HFFc6 (cell line): ENCODE data around the gene POLE3. TPM values are rescaled to one million over a fixed set of nuclear protein-coding genes. Genes with fewer than 3 reads are reported as not detected.

Source experiments
- DNase-seq: peaks from one replicate; pipeline ENCODE4 v3.0.0-alpha.2; 2018
- H3K27ac Mint-ChIP-seq: 2 replicates; pipeline ENCODE4 v1.8.0; 2020; ENCODE audit warnings: mild to moderate bottlenecking, mixed read lengths
- H3K27me3 Mint-ChIP-seq: 2 replicates; pipeline ENCODE4 v1.8.0; 2021; ENCODE audit warnings: mild to moderate bottlenecking, moderate library complexity, mixed read lengths; ENCODE audit not compliant: insufficient read depth
- H3K36me3 Mint-ChIP-seq: 2 replicates; pipeline ENCODE4 v1.8.0; 2021; ENCODE audit warnings: low read depth, mixed read lengths
- H3K4me1 Mint-ChIP-seq: 2 replicates; pipeline ENCODE4 v1.8.0; 2020; ENCODE audit warnings: low read depth, mixed read lengths
- H3K4me3 Mint-ChIP-seq: 2 replicates; pipeline ENCODE4 v1.8.0; 2020; ENCODE audit warnings: mild to moderate bottlenecking, moderate library complexity, mixed read lengths
- H3K9me3 Mint-ChIP-seq: 2 replicates; pipeline ENCODE4 v1.8.0; 2020; ENCODE audit warnings: mild to moderate bottlenecking, mixed read lengths
- total RNA-seq, 6 experiments: library from RNA; stranded (reverse); fragmentation: NEBNext Ultra II Directional; extraction: Animal tissue kit (Norgen Biotek cat#: 25700); gene quantifications; 2 replicates in 1 of 6; 3 replicates in 5 of 6; pipeline ENCODE4 v1.2.3, GENCODE V29; 2021
- TF ChIP-seq, protein P1 (sequence below): fragments of 200-600 bp; sonication (generic); IDR thresholded peaks from 2 replicates; pipeline ENCODE4 v1.5.0; 2021; ENCODE audit warnings: antibody characterized with exemption, mild to moderate bottlenecking

Gene POLE3
- total RNA-seq, 6 experiments from 2014 or later = 33.7 to 43.9 (median 37.9) TPM

DNA sequence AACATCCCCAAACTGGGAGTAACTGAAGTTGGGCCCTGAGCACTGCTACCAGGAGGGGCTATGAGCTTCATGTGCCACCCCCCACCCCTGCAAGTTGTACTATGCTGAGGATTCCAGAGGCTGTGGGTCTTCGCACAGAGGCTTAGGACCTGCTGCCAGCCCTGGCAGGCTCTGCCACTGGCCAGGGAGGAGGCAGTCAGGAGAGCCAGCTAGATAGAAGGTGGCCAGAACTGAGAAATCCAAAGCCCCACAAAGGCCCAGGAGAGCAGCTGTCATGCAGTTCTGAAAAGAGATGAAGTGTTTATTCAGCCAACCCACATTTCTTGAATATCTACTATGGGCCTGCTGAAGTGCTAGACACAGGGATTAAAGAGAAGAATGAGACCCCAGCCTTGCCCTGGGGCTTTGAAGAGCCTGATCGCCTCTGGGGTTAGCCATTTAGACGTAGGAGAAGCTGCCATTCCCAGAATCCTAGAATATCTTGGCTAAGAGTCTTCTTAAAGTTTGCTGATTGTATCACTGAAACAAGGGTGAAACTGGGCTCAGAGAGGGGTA, 10.8 kb downstream of the POLE3 start:
- Mint-ChIP-seq H3K9me3 (no peaks in the 10 kb centered on the region), H3K27me3 (no peaks in the 10 kb centered on the region), H3K4me1 (peaks cover 40% of the 10 kb centered on the region), H3K36me3 (no peaks in the 10 kb centered on the region), H3K4me3 (peak overlapping the region; percentile 96), H3K27ac (0 out of 2 replicates have a peak overlapping the region, but pooled peaks have one; percentile 21)
- TF ChIP-seq, protein P1, sequence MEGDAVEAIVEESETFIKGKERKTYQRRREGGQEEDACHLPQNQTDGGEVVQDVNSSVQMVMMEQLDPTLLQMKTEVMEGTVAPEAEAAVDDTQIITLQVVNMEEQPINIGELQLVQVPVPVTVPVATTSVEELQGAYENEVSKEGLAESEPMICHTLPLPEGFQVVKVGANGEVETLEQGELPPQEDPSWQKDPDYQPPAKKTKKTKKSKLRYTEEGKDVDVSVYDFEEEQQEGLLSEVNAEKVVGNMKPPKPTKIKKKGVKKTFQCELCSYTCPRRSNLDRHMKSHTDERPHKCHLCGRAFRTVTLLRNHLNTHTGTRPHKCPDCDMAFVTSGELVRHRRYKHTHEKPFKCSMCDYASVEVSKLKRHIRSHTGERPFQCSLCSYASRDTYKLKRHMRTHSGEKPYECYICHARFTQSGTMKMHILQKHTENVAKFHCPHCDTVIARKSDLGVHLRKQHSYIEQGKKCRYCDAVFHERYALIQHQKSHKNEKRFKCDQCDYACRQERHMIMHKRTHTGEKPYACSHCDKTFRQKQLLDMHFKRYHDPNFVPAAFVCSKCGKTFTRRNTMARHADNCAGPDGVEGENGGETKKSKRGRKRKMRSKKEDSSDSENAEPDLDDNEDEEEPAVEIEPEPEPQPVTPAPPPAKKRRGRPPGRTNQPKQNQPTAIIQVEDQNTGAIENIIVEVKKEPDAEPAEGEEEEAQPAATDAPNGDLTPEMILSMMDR = no peak
- DNase-seq = no peak

DNA sequence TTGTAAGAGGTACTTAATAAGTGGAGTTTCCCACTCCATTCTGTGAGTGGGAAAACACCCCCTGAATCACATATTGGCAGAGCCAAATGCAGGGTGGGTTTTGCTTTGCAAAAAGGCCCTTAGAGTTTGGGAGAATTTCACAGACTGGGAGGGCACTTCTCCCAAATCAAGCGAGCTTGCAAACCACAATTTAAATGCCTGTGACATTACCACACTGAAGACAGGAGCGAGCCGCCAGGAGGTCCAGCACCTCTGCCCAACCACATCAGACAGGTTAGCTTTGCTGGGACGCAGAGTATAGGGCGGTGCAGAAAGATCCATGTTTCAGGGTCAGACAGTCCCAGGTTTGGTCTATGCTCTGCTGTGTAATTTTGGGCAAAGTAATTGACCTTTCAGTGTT, 11.7 kb downstream of the POLE3 start:
- no peaks in the 10 kb centered on the region for H3K36me3 Mint-ChIP-seq
- no peak for DNase-seq

DNA sequence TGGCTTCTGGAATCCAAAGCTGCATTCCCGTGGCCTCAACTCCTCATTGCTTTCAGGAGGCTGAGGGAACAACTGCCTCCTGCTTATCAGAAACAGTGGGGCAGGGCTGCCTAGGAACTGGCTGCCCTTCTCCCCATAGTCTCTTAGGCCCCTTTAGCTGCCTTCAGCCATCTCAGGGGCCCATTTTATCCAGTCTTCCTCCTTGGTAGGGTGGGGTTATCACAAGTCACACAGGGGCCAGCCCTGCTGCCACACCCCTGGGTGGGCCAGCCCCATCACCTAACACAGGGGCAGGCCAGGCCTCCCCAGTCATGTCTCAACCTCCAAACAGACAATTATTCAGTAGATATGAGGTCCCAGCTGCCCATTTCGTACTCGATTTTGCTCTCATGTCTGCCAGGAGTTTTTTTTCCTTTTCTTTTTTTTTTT, 13.3 kb downstream of the POLE3 start:
- Mint-ChIP-seq H3K27me3 (peaks cover 1% of the 10 kb centered on the region; the same call in 1 of the 2 replicates), H3K9me3 (no peaks in the 10 kb centered on the region), H3K27ac (no peak overlapping the region), H3K4me3 (no peak overlapping the region), H3K4me1 (peaks cover 40% of the 10 kb centered on the region), H3K36me3 (no peaks in the 10 kb centered on the region)
- DNase-seq = no peak
- TF ChIP-seq, protein P1 = no peak

More for the DNA sequence above, 11.7 kb downstream of the POLE3 start:
- Mint-ChIP-seq H3K4me1 (peaks cover 40% of the 10 kb centered on the region), H3K9me3 (no peaks in the 10 kb centered on the region), H3K27ac (no peak overlapping the region), H3K27me3 (no peaks in the 10 kb centered on the region), H3K4me3 (no peak overlapping the region)
- TF ChIP-seq, protein P1 = no peak

DNA sequence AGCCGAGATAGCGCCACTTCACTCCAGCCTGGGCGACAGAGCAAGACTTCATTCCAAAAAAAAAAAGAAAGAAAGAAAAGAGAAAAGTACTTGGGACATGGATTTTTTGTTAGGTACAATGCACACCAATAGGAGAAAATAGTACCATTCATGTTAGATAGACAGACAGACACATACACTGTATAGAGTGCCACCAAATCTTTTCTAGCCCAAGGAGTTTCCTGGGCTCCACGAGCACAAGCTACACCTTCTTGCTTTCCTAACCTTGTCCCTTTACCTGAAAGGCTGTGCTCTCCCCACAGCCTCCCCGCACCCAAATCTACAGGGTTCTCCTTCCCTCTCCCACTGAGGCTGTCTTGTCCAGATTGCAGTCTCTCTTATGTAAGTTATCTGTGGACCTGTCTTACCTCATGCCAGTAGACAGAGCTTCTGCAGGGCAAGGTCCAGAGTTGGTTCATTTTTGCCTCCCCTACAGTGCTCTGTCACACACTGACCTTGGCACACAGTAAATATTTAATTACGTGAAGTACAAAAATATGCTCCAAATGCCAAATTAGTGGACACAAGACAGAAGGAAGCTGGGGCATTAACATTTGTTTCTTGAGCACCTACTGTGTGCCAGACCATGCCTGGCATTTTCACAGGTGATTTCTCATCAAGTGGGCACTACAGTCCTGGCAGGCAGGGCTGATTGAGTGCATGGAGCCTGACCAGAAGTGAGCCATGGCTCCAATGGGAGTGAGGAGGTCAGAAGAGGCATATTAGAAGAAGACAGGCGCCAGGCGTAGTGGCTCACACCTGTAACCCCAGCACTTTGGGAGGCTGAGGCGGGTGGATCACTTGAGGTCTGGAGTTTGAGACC, 15.2 kb downstream of the POLE3 start:
- no peaks in the 10 kb centered on the region for H3K36me3 Mint-ChIP-seq
- H3K27ac Mint-ChIP-seq = no peak overlapping the region
- peaks cover 1% of the 10 kb centered on the region for H3K27me3 Mint-ChIP-seq
- no peak overlapping the region for H3K4me3 Mint-ChIP-seq
- no peaks in the 10 kb centered on the region for H3K9me3 Mint-ChIP-seq
- no peak for DNase-seq
- TF ChIP-seq, protein P1 = no peak
- H3K4me1 Mint-ChIP-seq = peaks cover 32% of the 10 kb centered on the region

DNA sequence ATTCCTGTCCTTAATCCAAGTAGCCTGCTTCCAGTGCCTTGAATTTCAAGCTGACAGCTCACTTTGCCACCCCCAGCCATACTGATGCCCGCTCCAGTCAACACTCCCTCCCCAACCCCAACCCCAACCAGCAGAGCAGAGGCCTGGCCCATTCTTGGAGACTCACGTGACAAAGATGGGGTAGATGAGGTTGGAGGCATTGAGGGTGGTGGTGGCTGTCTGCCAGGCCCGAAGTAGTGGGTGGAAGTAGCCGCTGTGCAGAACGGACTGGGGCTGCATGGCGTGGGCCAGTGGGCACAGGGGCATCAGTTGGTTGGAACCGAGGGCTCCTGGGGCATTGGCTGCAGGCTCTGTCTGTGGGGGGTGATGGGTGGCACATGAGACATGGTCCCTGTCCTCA, 17.2 kb downstream of the POLE3 start:
- TF ChIP-seq, protein P1 = no peak
- H3K4me1 Mint-ChIP-seq = peaks cover 12% of the 10 kb centered on the region
- H3K27ac Mint-ChIP-seq = no peak overlapping the region
- no peak overlapping the region for H3K4me3 Mint-ChIP-seq
- no peaks in the 10 kb centered on the region; the same call in 1 of the 2 replicates for H3K36me3 Mint-ChIP-seq
- H3K9me3 Mint-ChIP-seq = no peaks in the 10 kb centered on the region
- DNase-seq = no peak
- H3K27me3 Mint-ChIP-seq = peaks cover 1% of the 10 kb centered on the region
